Inferior parietal cortex (tissue), 1 donor: ENCODE data around the gene CLEC16A.

ENCODE experiments used
- DNase-seq: peaks from one replicate; pipeline ENCODE4 v3.0.0-alpha.2; 2016; ENCODE audit errors: extremely low spot score

The CLEC16A gene

DNA sequence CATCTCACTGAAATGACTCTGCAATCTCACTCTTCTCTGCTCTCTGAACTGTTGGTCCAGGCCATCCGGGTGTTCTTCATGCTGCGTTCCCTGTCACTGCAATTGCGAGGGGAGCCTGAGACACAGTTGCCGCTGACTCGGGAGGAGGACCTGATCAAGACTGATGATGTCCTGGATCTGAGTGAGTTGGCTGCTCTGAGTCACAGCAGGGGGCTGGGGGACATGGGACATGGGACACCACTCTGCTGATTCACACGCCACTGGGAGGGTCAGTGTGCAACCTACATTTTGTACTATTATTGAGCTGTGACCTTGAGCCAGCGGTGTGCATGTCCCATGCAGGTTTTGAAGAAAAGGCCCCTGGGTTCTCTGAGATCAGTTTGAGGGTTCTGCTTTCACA, 116.5 kb downstream of the CLEC16A start:
- DNase-seq, result no peak

DNA sequence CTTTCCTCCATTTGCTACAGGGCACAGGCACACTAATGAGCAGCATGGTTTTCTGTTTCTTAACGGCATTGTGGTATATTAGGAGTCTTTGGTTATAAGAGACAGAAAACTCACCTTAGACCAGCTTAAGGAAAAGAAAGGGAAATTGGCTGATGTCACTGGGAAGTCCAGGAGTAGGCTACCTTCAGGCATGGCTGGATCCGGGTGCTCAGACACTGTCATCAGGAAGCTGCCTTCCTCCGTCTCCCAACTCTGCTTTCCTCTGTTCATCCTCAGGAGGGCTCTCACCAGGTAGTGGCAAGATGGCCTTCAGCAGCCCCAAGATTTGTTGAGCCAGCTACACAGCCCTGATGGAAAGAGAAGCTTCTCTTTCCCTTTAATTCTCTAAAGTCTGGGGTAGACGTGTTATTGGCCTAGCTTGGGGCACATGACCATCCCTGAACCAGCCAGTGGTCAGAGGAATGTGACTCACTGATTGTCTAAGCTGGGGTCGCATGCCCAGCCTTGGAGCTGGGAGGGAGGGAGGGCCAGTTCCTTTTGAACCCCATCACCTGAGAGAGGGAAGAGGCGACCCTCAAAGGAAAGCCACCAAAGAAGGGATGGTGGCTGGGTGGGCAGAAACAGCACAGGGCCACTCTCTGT, 117.4 kb downstream of the CLEC16A start:
- no peak for DNase-seq

DNA sequence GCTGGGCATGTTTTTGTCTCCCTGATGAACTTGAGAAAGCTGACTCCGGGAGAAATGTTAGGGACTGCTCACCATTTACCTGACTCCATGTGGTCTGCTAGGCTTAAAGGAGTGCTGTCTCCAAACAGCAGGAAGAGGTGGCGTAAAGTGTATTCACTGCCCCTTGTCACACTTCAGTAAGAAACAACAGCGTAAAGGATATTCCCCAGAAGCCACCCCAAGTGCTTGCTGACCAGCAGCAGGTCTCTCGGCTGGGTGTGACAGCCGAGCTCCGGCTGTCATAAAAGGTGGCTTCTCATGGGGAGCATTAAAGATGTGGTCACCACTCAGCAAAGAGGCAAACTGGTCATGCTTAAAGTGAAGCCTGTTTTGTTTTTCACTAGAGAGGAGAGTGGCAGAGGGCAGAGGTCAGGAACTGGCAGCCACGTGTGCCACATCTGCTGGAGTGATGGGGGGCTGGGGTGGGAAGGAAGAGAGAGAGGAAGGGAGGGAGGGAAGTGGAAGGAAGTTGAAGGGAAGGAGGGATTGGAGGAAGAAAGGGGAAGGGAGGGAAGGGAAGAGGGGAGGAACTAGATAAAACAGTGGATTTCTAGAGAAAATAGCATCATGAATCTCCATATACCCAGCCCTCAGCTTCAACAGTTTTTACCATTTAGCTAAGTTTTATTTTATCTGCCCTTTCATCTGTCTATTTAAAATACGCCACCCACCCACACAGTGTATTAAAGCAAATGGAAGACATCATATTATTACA, 119.3 kb downstream of the CLEC16A start:
- no peak for DNase-seq

DNA sequence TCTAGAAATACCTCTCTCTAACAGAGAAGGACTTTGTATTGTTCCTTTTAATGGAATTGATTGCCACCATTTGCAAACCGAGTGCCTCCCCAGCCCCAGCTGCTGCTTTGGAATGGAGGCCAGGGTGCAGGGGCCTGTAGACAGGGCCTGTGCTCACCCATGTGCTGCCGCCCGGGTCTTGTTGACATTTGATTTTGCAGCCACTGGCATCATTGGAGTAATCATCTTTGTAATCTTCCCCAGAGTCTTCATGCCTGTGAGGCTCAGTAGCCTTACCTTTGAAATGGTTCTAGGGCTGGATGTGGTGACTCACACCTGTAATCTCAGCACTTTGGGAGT, 119.8 kb downstream of the CLEC16A start:
- no peak for DNase-seq

DNA sequence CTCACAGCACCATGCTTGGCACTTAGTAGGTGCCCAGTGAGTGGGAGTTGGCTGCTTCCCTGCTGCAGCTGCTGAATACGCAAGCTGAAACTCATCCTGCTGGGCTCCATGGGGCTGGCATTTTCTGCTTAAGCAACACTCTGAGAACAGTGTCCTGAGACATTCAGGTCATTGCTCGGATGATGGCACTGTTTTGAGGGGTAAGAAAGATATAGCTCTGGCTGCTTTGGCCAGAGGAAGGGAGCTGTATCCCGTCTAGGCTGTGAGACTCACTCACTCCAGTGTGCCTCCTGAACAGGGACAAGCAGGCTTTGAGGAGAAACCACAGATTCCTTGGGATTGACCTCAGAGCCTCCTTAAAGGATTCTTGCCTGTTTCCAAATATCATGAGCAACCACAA, 120.5 kb downstream of the CLEC16A start:
- no peak for DNase-seq

DNA sequence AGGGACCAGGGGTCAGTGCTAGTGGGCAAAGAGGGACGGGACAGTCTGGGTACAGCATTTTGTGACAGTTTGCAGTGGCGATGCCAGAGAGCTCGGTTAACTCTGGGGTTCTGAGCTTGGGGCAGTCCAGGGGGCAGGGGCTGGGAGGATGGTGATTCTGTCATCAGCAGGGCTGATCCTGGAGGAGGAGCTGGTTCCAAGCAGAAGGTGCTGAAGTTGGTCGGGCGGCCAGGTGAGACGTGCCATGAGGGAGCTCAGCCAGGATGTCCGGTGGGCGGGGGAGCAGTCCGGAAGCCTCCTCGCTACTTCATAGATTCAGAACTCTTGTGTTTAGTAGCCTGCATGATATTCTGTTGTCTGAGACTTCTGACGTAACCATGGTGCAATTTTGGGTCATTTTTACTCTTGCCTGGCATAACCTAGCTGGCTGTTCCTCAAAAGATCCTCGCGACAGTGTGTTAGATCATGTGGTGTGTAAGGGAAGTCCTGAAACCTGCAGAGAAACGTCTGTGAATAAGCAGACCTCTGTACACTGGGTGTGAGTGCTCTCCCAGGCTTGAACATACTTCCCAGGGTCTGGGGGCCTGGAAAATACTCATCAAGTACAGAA, 122.0 kb downstream of the CLEC16A start:
- DNase-seq, result no peak

DNA sequence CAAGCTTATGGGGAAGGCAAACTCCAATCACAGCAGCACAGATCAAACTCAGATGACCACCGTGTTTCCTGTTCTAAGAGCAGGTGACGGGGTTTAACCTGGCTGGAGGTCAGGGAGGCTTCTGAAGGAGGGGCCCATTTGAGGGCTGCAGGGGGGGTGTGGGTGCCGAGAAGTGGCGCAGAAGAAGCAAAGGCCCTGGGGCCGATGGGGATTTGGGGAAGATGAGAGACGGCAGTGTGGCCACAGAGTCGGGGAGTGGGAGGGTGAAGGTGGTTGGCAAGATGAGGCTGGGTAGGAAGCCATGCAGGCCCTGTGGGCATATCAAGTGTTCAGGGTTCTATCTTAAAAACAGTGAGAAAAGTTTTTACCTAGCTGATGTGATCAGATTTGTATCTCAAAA, 122.9 kb downstream of the CLEC16A start:
- DNase-seq, result no peak

DNA sequence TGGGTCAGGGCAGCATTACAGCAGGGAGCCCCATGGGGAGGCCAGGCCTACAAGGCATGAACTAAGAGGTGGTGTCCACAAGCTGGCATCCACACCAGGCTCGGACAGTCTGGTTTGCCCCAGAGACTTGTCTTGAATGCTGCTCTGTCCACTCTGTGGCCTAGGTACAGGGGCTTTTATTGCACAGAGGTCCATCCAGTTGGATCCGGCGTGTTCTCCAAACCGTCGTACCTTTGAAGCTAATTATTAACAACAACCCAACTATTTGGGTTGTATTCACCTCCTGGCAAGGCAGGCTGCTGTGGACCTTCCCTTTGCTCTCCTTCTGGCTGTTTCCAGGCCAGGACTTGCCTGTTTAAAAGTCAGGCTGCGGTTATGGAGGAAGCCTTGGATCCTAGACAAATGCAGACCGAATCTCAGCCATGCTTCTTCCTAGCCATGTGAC, 123.4 kb downstream of the CLEC16A start:
- DNase-seq, result no peak

DNA sequence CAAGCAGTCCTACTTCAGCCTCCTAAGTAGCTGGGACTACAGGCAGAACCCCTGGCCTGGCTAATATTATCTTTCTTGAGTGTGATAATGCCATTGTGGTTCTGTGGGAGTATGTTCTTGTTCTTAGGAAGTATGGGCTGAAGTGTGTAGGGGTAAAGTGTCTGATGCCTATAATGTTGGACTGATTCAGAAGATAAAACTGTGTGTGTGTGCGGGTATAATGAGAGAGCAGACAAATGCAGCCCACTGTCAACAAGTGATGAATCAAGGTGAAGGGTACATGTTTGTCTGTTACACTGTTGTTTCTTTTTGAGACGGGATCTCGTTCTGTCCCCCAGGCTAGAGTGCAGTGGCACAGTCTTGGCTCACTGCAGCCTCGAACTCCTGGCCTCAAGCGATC, 127.5 kb downstream of the CLEC16A start:
- DNase-seq, result no peak

DNA sequence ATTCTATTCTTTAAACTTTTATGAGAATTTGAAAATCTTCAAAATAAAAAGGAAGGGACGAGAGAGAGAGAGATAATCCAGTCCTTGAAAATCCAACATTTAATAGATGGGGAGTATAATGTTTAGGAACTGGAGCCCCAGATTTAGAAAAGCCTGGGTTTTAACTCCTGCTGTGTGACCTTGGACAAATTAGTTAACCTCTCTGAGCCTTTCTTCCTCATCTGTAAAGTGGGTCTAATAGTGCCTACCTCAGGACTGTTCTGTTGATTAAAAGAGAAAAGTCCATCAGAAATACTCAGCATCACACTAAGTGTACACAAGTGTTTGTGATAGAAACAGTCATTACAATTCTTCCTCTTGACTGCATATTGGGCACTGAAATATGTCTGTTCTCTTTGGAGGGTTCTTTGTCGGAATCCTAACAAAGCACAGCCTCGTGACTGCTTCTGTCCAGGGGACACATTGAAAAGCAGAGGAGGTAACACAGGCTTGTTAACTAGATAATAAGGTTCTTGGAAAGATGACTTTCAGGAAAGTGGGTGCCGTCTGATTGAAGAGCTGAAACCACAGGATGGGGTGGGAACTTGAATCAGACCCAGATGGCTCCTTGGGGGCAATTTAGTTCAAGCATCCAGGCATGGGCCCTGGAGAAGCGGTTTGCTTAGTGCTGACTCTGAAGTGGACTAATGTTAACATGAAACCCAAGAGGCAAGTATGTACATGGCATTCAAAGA, 128.2 kb downstream of the CLEC16A start:
- DNase-seq, result no peak

DNA sequence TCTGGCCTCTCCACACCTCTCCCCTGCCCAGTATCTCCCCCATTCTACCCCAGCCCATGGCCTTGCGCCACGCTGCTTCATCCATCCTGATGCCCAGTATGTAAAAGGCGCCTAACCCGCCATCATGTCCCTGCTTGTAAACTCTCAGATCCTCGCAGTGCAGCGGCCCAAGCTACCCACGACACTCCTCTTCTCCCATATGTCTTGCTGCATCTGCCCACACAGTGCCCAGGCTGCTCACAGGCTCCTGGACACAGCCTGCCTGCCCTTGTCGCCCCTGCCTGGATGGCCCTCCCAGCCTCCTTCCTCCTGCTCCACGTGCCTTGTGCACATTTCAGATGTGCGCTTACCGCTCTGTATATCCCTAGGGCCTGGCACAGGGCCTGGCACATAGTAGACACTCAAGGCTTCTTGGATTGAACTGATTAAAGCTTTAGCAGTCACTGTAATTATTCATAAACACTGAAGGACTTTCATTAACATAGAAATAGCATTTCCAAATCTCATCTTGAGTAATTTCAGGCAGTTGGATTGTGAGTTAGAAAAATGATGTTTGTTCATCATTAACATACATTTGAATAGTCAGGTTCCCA, 129.1 kb downstream of the CLEC16A start:
- DNase-seq, result no peak

DNA sequence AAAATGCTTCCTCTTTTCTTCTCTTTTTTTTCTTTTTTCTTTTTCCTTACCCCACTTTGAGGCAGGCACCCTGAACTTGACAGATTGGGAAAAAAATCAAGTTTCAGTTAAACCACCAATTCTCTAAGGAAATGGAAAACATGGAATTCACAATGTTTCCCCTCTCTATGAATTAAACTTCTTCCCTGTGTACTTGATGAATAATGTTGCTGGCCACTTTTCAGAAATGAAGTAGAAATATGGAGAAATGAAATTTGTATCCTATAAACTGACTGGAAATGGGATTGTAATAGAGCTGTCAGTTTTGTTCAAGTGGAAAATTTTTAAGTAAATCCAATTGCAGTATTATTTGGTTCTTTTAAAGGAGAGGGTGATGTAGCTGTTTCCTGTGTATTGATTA, 129.8 kb downstream of the CLEC16A start:
- no peak for DNase-seq

DNA sequence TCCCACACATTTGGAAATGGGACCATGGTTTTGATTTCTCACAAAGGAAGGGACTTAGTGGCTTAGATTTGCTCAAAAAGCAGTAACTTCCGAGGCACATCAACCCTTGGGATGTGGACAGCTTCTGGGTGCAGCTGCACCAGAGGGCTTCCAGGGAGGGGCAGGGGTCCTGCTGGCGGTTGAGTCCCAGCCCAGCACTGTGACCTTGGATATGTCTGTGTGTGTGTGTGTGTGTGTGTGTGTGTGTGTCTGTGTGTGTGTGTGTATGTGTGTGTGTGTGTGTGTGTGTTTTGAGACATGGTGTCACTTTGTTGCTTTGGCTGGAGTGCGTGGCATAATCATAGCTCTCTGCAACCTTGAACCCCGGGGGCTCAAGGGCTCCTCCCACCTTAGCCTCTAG, 130.8 kb downstream of the CLEC16A start:
- no peak for DNase-seq

DNA sequence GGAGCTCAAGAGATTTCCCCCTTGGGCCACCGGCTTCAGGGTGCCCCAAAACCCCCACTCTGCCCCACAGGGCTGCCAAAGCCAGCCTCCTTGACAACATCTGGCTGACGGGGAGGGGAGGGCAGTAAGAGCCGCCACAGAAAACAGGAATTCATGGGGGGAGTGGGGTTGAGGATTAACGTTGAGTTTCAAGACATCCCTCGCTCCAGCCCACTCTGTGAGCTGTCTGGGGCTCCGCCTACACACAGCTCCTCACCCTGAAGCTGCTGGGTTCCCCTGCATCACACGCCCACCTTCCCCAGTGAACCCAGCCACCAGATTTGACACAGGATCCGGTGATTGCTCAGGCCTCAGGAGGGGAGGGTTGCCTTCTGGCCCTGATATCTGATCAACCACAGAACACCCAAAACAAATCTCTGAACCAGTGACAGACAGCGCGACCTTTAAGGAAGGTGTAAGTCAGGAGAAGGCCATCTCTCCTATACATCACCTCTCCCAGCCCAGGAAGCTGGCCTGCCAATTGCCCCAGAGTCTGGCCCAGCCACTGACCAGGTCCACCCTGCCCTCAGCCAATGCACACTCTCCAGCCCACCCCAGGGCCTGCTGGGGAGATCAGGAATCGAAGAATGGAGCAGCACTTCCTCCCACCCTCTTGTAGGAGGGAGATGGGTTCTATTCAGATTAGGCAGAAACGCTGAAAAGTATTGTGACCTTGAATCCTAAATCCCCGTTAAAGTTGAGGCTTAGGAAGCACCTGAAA, 132.1 kb downstream of the CLEC16A start:
- DNase-seq, result no peak

DNA sequence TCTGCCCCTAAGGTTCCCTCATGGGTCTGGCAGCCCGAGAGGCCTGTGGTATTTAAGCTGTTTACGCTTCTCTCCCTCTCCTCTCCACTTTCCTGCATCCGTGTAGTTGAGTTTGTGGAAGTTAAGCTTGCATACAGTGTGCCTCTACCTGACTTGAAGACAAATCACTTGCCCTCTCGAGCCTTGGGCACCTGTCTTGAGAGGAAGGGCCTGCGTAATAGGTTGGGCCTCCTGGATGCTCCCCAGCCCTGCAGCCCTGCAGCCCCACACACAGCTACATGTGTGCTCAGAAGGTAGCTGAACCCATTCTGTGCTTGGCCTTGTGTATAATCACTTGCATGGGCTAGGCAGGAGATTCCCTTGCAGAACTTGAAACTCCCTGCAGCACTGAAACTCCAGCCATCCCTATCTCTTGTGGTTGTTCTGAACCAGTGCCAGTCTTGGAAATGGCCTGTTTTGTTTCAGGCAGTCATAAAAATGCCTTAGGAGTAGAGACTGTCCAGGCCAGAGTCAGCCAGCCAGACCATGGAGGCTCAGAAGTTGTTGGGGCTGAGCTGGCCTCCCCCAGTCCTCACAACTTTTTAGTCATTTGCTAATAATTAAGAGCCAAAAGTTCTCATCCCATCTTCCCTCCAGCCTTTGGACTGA, 134.6 kb downstream of the CLEC16A start:
- DNase-seq, result no peak

DNA sequence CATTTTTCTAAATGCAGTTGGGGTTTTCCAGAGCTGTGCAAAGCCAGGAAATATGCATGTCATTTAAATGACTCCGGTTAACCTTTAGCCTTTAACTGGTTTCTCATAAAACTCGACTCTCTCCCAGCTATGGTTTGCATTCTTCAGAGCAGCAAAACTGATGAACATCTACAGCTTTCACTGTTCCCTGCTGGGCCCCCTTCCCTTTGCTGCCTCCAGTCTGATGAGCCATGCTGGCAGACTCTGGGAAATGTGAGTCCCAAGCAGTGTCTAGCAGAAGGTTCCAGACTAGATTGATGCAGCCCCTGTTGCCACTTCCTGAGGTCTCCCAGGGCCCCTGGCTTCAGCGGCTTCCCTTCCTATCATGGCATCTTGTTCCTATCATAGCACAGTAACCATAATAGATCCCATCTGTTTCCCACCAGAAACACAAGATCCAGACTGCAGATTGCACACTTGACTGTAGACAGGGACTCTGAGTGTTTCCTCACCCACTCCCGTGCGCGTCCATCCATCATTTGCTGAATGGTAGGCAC, 135.4 kb downstream of the CLEC16A start:
- DNase-seq, result no peak

DNA sequence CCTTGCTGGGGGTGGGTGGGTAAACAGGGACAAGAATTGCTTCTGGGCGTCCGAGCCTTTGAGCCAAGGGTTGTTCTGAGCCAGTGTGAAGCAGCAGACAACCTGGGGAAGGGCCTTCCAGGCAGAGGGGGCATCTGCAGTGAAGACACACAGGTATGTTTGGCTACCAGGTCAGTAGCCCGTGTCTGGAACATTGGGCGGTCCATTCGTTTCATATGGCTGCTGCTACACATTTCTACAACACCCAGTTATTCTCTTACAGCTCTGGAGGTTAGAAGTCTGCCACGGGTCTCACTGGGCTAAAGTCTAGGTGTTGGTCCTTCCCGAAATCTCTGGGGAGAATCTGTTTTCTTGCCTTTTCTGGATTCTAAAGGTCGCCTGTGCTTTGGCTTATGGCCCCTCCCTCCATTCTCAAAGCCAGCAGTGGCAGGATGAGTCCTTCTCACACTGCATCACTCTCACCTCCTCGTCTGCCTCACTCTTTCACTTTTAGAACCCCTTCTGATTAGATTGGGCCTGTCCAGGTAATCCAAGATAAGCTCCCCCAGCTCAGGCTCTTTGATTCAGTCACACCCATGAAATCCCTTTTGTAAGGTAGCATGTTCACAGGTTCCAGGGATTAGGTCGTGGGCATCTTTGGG, 136.1 kb downstream of the CLEC16A start:
- no peak for DNase-seq

DNA sequence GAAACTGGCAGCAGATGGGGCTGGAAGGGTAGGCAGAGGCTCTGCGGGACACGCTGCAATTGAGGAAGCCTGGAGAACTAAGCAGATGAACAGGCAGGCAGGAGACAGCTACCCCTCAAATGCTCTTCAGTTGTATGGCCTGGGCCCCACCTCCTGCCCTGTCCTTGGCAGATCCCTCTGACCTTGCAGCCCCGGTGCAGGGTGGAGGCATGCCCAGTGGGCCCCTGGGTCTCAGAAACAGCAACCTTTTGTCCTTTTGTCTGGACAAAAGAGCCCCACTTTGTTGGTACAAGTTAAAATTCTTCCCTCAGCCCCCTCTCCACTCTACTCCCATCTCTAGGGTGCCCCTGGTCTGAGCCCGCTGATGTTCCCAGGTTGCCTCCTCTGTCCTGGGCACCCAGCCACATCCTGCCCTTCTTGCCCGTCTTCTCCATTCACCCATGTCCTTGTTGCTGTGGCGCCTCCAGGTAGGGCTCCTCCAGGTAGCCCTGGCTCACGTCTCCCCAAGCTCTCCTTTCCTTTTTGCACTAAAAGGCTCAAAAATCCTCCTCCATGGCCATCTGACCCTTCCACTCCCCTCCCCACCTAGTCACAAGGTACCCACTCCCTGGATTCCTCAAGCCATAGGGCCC, 136.8 kb downstream of the CLEC16A start:
- DNase-seq, result no peak

DNA sequence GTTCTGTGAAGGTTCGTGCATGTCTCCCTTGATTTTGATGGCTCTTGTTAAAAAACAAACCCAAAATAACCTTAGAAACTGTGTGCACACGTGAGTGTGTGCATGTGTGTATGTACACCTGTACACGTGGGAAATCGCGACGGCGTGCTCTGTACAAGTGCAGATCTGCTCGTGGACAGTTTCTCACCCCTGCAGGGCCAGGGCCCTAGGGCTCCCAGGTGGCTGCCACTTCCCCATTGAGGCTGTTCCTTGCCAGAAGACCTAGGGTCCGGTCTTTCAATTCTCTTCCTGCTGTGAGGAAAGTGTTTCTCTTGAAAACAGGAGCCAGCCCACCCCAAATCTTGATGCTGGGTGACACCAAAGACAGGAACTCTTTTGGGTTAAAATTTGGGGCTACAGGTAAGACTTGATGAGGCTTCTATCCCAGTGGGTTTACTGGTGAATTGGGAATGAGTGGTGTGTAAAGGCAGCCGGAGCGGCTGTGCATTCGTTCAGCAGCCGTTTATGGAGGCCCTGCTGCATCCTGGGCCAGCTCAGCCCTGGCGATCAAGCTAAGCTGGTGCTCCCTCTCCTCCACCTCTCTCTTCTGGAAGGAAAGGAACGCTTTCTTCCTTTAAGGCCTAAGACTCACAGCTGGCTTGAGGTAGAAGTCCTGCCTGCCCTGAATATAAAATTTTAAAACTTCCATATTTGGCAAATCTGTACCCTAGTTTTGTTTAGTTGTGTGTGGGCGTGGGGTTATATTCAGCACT, 137.9 kb downstream of the CLEC16A start:
- DNase-seq, result no peak
